RPMI7951 (cell line): ENCODE results near the gene LAMB3. TPM values are rescaled to one million over a fixed set of nuclear protein-coding genes. Genes with fewer than 3 reads are reported as not detected.

Experiments
- DNase-seq: peaks from one replicate; pipeline ENCODE4 v3.0.0-alpha.2; 2012; ENCODE audit warnings: low read depth
- total RNA-seq: library from RNA; depleted of rRNA; stranded (reverse); fragments of >200 nt; shearing (Covaris generic); gene quantifications from 2 replicates; pipeline ENCODE4 v1.2.3, GENCODE V29; 2014

Gene LAMB3
- total RNA-seq, 1 experiment from 2014 or later = 20.2 TPM

- DNase-seq = peak; percentile 26
Measured at GRCh38 chr1:209662879-209663327, 10.7 kb upstream of the LAMB3 start.

GRCh38 chr1:209661071-209661470 is 8.8 kb upstream of the LAMB3 start:
- no peak for DNase-seq

- peak; percentile 63 for DNase-seq
Measured at GRCh38 chr1:209659909-209660308, 7.7 kb upstream of the LAMB3 start.

- DNase-seq = no peak
Measured at GRCh38 chr1:209657918-209658317, 5.7 kb upstream of the LAMB3 start.

- DNase-seq = peak; percentile 64
Measured at GRCh38 chr1:209657140-209657879, 5.1 kb upstream of the LAMB3 start.

GRCh38 chr1:209655411-209656231 is 3.4 kb upstream of the LAMB3 start:
- DNase-seq = no peak

- no peak for DNase-seq
Measured at GRCh38 chr1:209653915-209654351, 1.7 kb upstream of the LAMB3 start.

GRCh38 chr1:209652873-209653401 is 712 bp upstream of the LAMB3 start:
- DNase-seq = peak; percentile 91

- peak; percentile 92 for DNase-seq
Measured at GRCh38 chr1:209651138-209651587, 1.1 kb downstream of the LAMB3 start.

GRCh38 chr1:209650454-209650853 is 1.8 kb downstream of the LAMB3 start:
- DNase-seq = peak; percentile 77

GRCh38 chr1:209648931-209649776 is 3.1 kb downstream of the LAMB3 start:
- DNase-seq = peak; percentile 96

GRCh38 chr1:209648346-209648745 is 3.9 kb downstream of the LAMB3 start:
- DNase-seq = no peak

GRCh38 chr1:209647156-209647555 is 5.1 kb downstream of the LAMB3 start:
- no peak for DNase-seq

GRCh38 chr1:209646558-209646957 is 5.7 kb downstream of the LAMB3 start:
- peak; percentile 82 for DNase-seq

- DNase-seq = peak; percentile 35
Measured at GRCh38 chr1:209645574-209646452, 6.4 kb downstream of the LAMB3 start.

GRCh38 chr1:209643285-209644020 is 8.8 kb downstream of the LAMB3 start:
- peak; percentile 49 for DNase-seq

- DNase-seq = no peak
Measured at GRCh38 chr1:209642816-209643215, 9.4 kb downstream of the LAMB3 start.

GRCh38 chr1:209641832-209642172 is 10.4 kb downstream of the LAMB3 start:
- peak; percentile 76 for DNase-seq

GRCh38 chr1:209635850-209636249 is 16.4 kb downstream of the LAMB3 start:
- DNase-seq = no peak
